Adrenal gland (tissue), 5 donors: ENCODE data around the gene ABCB9.

Experiments
- CTCF ChIP-seq, 6 experiments: fragments of 450-650 bp in 4 of 6; fragments of 200-600 bp in 2 of 6; sonication (generic) in 1 of 6; IDR thresholded peaks; 1 replicate in 5 of 6; 2 replicates in 1 of 6; pipeline versions ENCODE4 v1.5.1 to v1.8.0; 2016 to 2021; ENCODE audit warnings: antibody characterized with exemption in 6 of 6, mild to moderate bottlenecking in 2 of 6, moderate library complexity in 1 of 6
- POLR2A ChIP-seq, 2 donors: fragments of 450-650 bp; IDR thresholded peaks; one replicate each; pipeline ENCODE4 v1.6.1; 2017; ENCODE audit warnings: antibody characterized with exemption in 2 of 2, mild to moderate bottlenecking in 2 of 2, moderate library complexity in 1 of 2
- donor health status: DM: no; HTN: no; CAD: no.

GRCh38 chr12:122893208-122894153 lies 72.8 kb downstream of the ABCB9 start:
- TF ChIP-seq CTCF (IDR thresholded peaks at IDR 0.05) (no peak), POLR2A (IDR thresholded peaks at IDR 0.05) (no peak)
